T-cell (primary cell): ENCODE data around the gene FAH. TPM values are rescaled to one million over a fixed set of nuclear protein-coding genes. Genes with fewer than 3 reads are reported as not detected.

Experiments
- ATAC-seq, 4 experiments: fragments of 200-7000 bp in 3 of 4; fragments of 150-1000 bp in 1 of 4; cut with Tn5 transposase; replicated peaks in 1 of 4; 1 replicate in 3 of 4; 2 replicates in 1 of 4; pipeline ENCODE4 v1.10.0; 2021; ENCODE audit warnings: moderate library complexity in 3 of 4, mild to moderate bottlenecking in 2 of 4, moderate number of reproducible peaks in 1 of 4
- CTCF ChIA-PET, 2 donors: fragments of 300-600 bp; sonication (Branson Sonifier 250); formaldehyde crosslinking; loops; one replicate each; lab custom pipeline; 2022; ENCODE audit warnings: antibody characterized with exemption in 2 of 2; lab: Charles Lee
- POLR2A ChIA-PET, 2 donors: fragments of 300-600 bp; sonication (Branson Sonifier 250); formaldehyde crosslinking; loops; one replicate each; lab custom pipeline; 2022; ENCODE audit warnings: antibody characterized with exemption in 2 of 2; lab: Charles Lee
- DNase-seq, 35 experiments: peaks; one replicate each; pipeline versions ENCODE4 v3.0.0 to v3.0.0-alpha.2; 2013 to 2023
- H3K27ac ChIP-seq: one replicate; pipeline ENCODE4 v1.5.1; 2013; ENCODE audit warnings: low read length
- H3K27me3 ChIP-seq, 2 experiments: replicated peaks in 1 of 2; 1 replicate in 1 of 2; 2 replicates in 1 of 2; pipeline versions ENCODE4 v1.6.1 to v1.7.0; 2013; ENCODE audit warnings: low read length in 1 of 2, mixed read lengths in 1 of 2; ENCODE audit not compliant: control insufficient read depth in 2 of 2, insufficient read depth in 2 of 2; ENCODE audit errors: extremely low read depth in 1 of 2
- H3K36me3 ChIP-seq, 2 donors: 1 replicate in 1 of 2; 2 replicates in 1 of 2; pipeline versions ENCODE4 v1.6.1 to v1.7.0; 2013; ENCODE audit warnings: low read length in 1 of 2; ENCODE audit not compliant: control insufficient read depth in 2 of 2, insufficient read depth in 1 of 2; ENCODE audit errors: extremely low read depth in 1 of 2
- H3K4me1 ChIP-seq, 2 experiments: 1 replicate in 1 of 2; 2 replicates in 1 of 2; pipeline versions ENCODE4 v1.6.1 to v1.7.0; 2013; ENCODE audit warnings: low read length in 2 of 2, mixed read lengths in 1 of 2; ENCODE audit not compliant: insufficient read depth in 2 of 2, control insufficient read depth in 1 of 2; ENCODE audit errors: extremely low read depth in 1 of 2
- H3K4me3 ChIP-seq, 2 donors: 1 replicate in 1 of 2; 2 replicates in 1 of 2; pipeline versions ENCODE4 v1.5.1 to v1.7.0; 2013; ENCODE audit warnings: mild to moderate bottlenecking in 2 of 2, low read length in 1 of 2, moderate library complexity in 1 of 2; ENCODE audit not compliant: control insufficient read depth in 1 of 2; ENCODE audit errors: extremely low read depth in 1 of 2
- H3K9me3 ChIP-seq: 2 replicates; pipeline ENCODE4 v1.7.0; 2013
- H3K27ac Mint-ChIP-seq, 2 donors: one replicate each; pipeline ENCODE4 v1.8.0; 2020 to 2021; ENCODE audit warnings: mild to moderate bottlenecking in 2 of 2, mixed read lengths in 2 of 2
- H3K27me3 Mint-ChIP-seq, 2 donors: one replicate each; pipeline ENCODE4 v1.8.0; 2021 to 2022; ENCODE audit warnings: mixed read lengths in 2 of 2
- H3K36me3 Mint-ChIP-seq: one replicate; pipeline ENCODE4 v1.8.0; 2021; ENCODE audit warnings: mixed read lengths
- H3K4me1 Mint-ChIP-seq, 3 donors: one replicate each; pipeline ENCODE4 v1.8.0; 2020 to 2022; ENCODE audit warnings: mixed read lengths in 3 of 3, mild to moderate bottlenecking in 1 of 3
- H3K4me3 Mint-ChIP-seq, 3 donors: one replicate each; pipeline ENCODE4 v1.8.0; 2020 to 2022; ENCODE audit warnings: mild to moderate bottlenecking in 3 of 3, mixed read lengths in 3 of 3, moderate library complexity in 3 of 3
- H3K9me3 Mint-ChIP-seq, 3 donors: one replicate each; pipeline ENCODE4 v1.8.0; 2020 to 2022; ENCODE audit warnings: mixed read lengths in 3 of 3
- WGBS: methylation state at CpG from one replicate; pipeline ENCODE4 v1.1.5; 2013; ENCODE audit warnings: missing lambda C conversion rate; ENCODE audit not compliant: insufficient coverage; 5-methylcytosine and 5-hydroxymethylcytosine counted together
- total RNA-seq, 35 experiments: library from RNA in 6 of 35; stranded (reverse) in 6 of 35; fragments of 120-200 nt in 1 of 35; gene quantifications; one replicate each; pipeline versions ENCODE4 v1.2.1 to v1.2.4 and lab custom pipeline; 2013 to 2026

The FAH gene
- total RNA-seq, 5 donors from 2014 or later (not counting 1 experiment from before 2014, with no cell fraction given): 5.2 to 9.4 (median 6.8) TPM

GRCh38 chr15:80184554-80184953 lies 31.8 kb downstream of the FAH start:
- H3K36me3 Mint-ChIP-seq: peaks cover 56% of the 10 kb centered on the region
- no peaks in the 10 kb centered on the region for H3K4me1 Mint-ChIP-seq
- H3K27ac Mint-ChIP-seq: no peak overlapping the region
- no peaks in the 10 kb centered on the region for H3K9me3 ChIP-seq
- no peak for ATAC-seq
- H3K27ac ChIP-seq: no peak overlapping the region
- no peaks in the 10 kb centered on the region for H3K4me1 ChIP-seq
- H3K9me3 Mint-ChIP-seq: no peaks in the 10 kb centered on the region
- peaks cover 0 to 7% of the 10 kb centered on the region in 2 donors for H3K36me3 ChIP-seq
- WGBS: 85% methylated on average over 5 of the region's 7 CpGs
- CTCF ChIA-PET: no interaction called here
- POLR2A ChIA-PET: no interaction called here
- H3K27me3 ChIP-seq: no peaks in the 10 kb centered on the region
- DNase-seq: no peak
- H3K4me3 ChIP-seq: no peak overlapping the region
- no peak overlapping the region for H3K4me3 Mint-ChIP-seq
- H3K27me3 Mint-ChIP-seq: no peaks in the 10 kb centered on the region

- H3K4me1 Mint-ChIP-seq: no peaks in the 10 kb centered on the region
- no peak overlapping the region for H3K4me3 ChIP-seq
- ChIA-PET POLR2A (no interaction called here), CTCF (no interaction called here)
- WGBS: 100% methylated on average over 1 of the region's 2 CpGs
- H3K36me3 Mint-ChIP-seq: peaks cover 54% of the 10 kb centered on the region
- no peak overlapping the region for H3K27ac ChIP-seq
- no peak overlapping the region for H3K4me3 Mint-ChIP-seq
- H3K27me3 Mint-ChIP-seq: no peaks in the 10 kb centered on the region
- DNase-seq (no peak), ATAC-seq (no peak)
- H3K27me3 ChIP-seq: no peaks in the 10 kb centered on the region
- H3K27ac Mint-ChIP-seq: no peak overlapping the region
- H3K36me3 ChIP-seq: peaks cover 0 to 6% of the 10 kb centered on the region in 2 donors
- no peaks in the 10 kb centered on the region for H3K9me3 ChIP-seq
- no peaks in the 10 kb centered on the region for H3K9me3 Mint-ChIP-seq
- H3K4me1 ChIP-seq: no peaks in the 10 kb centered on the region
Observed at GRCh38 chr15:80185152-80185551, 32.4 kb downstream of the FAH start.

- no peak overlapping the region for H3K4me3 Mint-ChIP-seq
- WGBS: 95% methylated on average over 5 of the region's 7 CpGs
- H3K9me3 Mint-ChIP-seq: no peaks in the 10 kb centered on the region
- H3K27ac Mint-ChIP-seq: no peak overlapping the region
- H3K4me1 Mint-ChIP-seq: no peaks in the 10 kb centered on the region
- no peaks in the 10 kb centered on the region for H3K9me3 ChIP-seq
- H3K27ac ChIP-seq: no peak overlapping the region
- CTCF ChIA-PET: no interaction called here
- H3K36me3 ChIP-seq: peaks cover 0 to 2% of the 10 kb centered on the region in 2 donors
- no peak overlapping the region for H3K4me3 ChIP-seq
- H3K4me1 ChIP-seq: no peaks in the 10 kb centered on the region
- H3K36me3 Mint-ChIP-seq: peaks cover 52% of the 10 kb centered on the region
- no peaks in the 10 kb centered on the region for H3K27me3 Mint-ChIP-seq
- ATAC-seq: no peak
- DNase-seq: no peak
- POLR2A ChIA-PET: no interaction called here
- no peaks in the 10 kb centered on the region for H3K27me3 ChIP-seq
Observed at GRCh38 chr15:80186066-80186465, 33.3 kb downstream of the FAH start.

GRCh38 chr15:80186597-80186996 lies 33.8 kb downstream of the FAH start:
- H3K27me3 Mint-ChIP-seq: no peaks in the 10 kb centered on the region
- CTCF ChIA-PET: no interaction called here
- no peak overlapping the region for H3K4me3 Mint-ChIP-seq
- Histone ChIP-seq H3K9me3 (no peaks in the 10 kb centered on the region), H3K4me1 (no peaks in the 10 kb centered on the region), H3K27ac (no peak overlapping the region), H3K27me3 (no peaks in the 10 kb centered on the region), H3K4me3 (no peak overlapping the region), H3K36me3 (peaks cover 0 to 2% of the 10 kb centered on the region in 2 donors)
- POLR2A ChIA-PET: no interaction called here
- no peaks in the 10 kb centered on the region for H3K4me1 Mint-ChIP-seq
- H3K27ac Mint-ChIP-seq: no peak overlapping the region
- no CpG with 5 or more reads among the region's 1 CpG for WGBS
- peaks cover 50% of the 10 kb centered on the region for H3K36me3 Mint-ChIP-seq
- ATAC-seq: no peak
- DNase-seq: no peak
- no peaks in the 10 kb centered on the region for H3K9me3 Mint-ChIP-seq

GRCh38 chr15:80188251-80188650 lies 35.5 kb downstream of the FAH start:
- no peak overlapping the region for H3K4me3 Mint-ChIP-seq
- ChIA-PET CTCF (no interaction called here), POLR2A (no interaction called here)
- H3K27ac ChIP-seq: no peak overlapping the region
- H3K9me3 Mint-ChIP-seq: no peaks in the 10 kb centered on the region
- no peak overlapping the region for H3K27ac Mint-ChIP-seq
- peaks cover 41% of the 10 kb centered on the region for H3K36me3 Mint-ChIP-seq
- no peaks in the 10 kb centered on the region for H3K4me1 Mint-ChIP-seq
- DNase-seq (no peak), ATAC-seq (no peak)
- no peaks in the 10 kb centered on the region for H3K27me3 ChIP-seq
- H3K27me3 Mint-ChIP-seq: peaks cover 0 to under 1% of the 10 kb centered on the region in 2 donors
- H3K4me3 ChIP-seq: no peak overlapping the region
- WGBS: 60% methylated on average over 2 of the region's 2 CpGs
- no peaks in the 10 kb centered on the region for H3K4me1 ChIP-seq
- peaks cover 0 to 2% of the 10 kb centered on the region in 2 donors for H3K36me3 ChIP-seq
- H3K9me3 ChIP-seq: no peaks in the 10 kb centered on the region

- DNase-seq: no peak
- H3K4me1 ChIP-seq: no peaks in the 10 kb centered on the region
- no CpG with 5 or more reads among the region's 2 CpGs for WGBS
- no peaks in the 10 kb centered on the region for H3K9me3 ChIP-seq
- CTCF ChIA-PET: no interaction called here
- ATAC-seq: no peak
- Mint-ChIP-seq H3K27ac (no peak overlapping the region), H3K27me3 (peaks cover 0 to 2% of the 10 kb centered on the region in 2 donors), H3K4me1 (no peaks in the 10 kb centered on the region), H3K9me3 (no peaks in the 10 kb centered on the region), H3K36me3 (peaks cover 20% of the 10 kb centered on the region), H3K4me3 (no peak overlapping the region)
- H3K27ac ChIP-seq: no peak overlapping the region
- no peak overlapping the region for H3K4me3 ChIP-seq
- no peaks in the 10 kb centered on the region for H3K36me3 ChIP-seq
- POLR2A ChIA-PET: no interaction called here
- no peaks in the 10 kb centered on the region for H3K27me3 ChIP-seq
Observed at GRCh38 chr15:80191198-80191597, 38.4 kb downstream of the FAH start.
